NCI-H2196 treated with DMSO at 0.1 percent for 48 hours (cell line): ENCODE measurements around the gene ZNF493.

Experiments
- DNase-seq: peaks from one replicate; lab custom pipeline; 2025; ENCODE audit not compliant: unreplicated experiment; lab: John Stamatoyannopoulos, UW

Gene ZNF493

GRCh38 chr19:21396893-21397572 lies at the start of gene ZNF493:
Gene ZNF493, plus strand, starts transcription at chr19:21397133. Its CDS starts 105 bp downstream, at chr19:21397238.
- DNase-seq, result peak; percentile 87

GRCh38 chr19:21352830-21353229 lies 44.1 kb upstream of the ZNF493 start:
- DNase-seq, result no peak

GRCh38 chr19:21358768-21359451 lies 38.0 kb upstream of the ZNF493 start, which contains the start of gene ZNF738:
Gene ZNF738, plus strand, starts transcription at chr19:21359000. Its CDS starts 141 bp downstream, at chr19:21359141.
- peak; percentile 84 for DNase-seq

GRCh38 chr19:21362291-21362690 lies 34.6 kb upstream of the ZNF493 start:
- no peak for DNase-seq

GRCh38 chr19:21383980-21384582 lies 12.9 kb upstream of the ZNF493 start:
- no peak for DNase-seq

GRCh38 chr19:21396121-21396520 lies 812 bp upstream of the ZNF493 start:
- no peak for DNase-seq

GRCh38 chr19:21398851-21399250 lies 1.9 kb downstream of the ZNF493 start:
- DNase-seq, result no peak

GRCh38 chr19:21402303-21402985 lies 5.5 kb downstream of the ZNF493 start:
- no peak for DNase-seq

GRCh38 chr19:21410166-21410565 lies 13.2 kb downstream of the ZNF493 start:
- no peak for DNase-seq

- no peak for DNase-seq
These were observed 25.3 kb downstream of the ZNF493 start for GRCh38 chr19:21422244-21422643.

GRCh38 chr19:21423057-21424041 lies 26.4 kb downstream of the ZNF493 start:
- no peak for DNase-seq

GRCh38 chr19:21430675-21431074 lies 33.7 kb downstream of the ZNF493 start:
- DNase-seq, result no peak

GRCh38 chr19:21432590-21432989 lies 35.7 kb downstream of the ZNF493 start:
- no peak for DNase-seq

GRCh38 chr19:21434516-21434915 lies 37.6 kb downstream of the ZNF493 start:
- no peak for DNase-seq

GRCh38 chr19:21434967-21435544 lies 38.1 kb downstream of the ZNF493 start:
- DNase-seq, result no peak

GRCh38 chr19:21439201-21439751 lies 42.3 kb downstream of the ZNF493 start:
- no peak for DNase-seq

GRCh38 chr19:21440321-21440720 lies 43.4 kb downstream of the ZNF493 start:
- DNase-seq, result no peak

- no peak for DNase-seq
These were observed 54.3 kb downstream of the ZNF493 start for GRCh38 chr19:21451187-21451586.

GRCh38 chr19:21454901-21455300 lies 58.0 kb downstream of the ZNF493 start:
- DNase-seq, result no peak

- DNase-seq, result no peak
These were observed 63.8 kb downstream of the ZNF493 start for GRCh38 chr19:21460686-21461085.
